NCI-H510A treated with DMSO at 0.1 percent for 48 hours (cell line): Measurements from ENCODE around the gene TINCR.
"Not testable (repeated sequence)": the region's sequence is repeated elsewhere in the genome, so short reads cannot be mapped to it uniquely, and the experiment has no call there.

Source experiments
- DNase-seq: peaks from one replicate; lab custom pipeline; 2025; lab: John Stamatoyannopoulos, UW

Gene TINCR

GRCh38 chr19:5567360-5567969 is at the start of gene TINCR:
Gene TINCR (minus strand): TSS chr19:5567953.
- DNase-seq, result no peak

- DNase-seq, result no peak
Measured at GRCh38 chr19:5617080-5617479, 49.3 kb upstream of the TINCR start.

GRCh38 chr19:5615756-5616327 is 48.1 kb upstream of the TINCR start:
- DNase-seq, result no peak

GRCh38 chr19:5612891-5613865 is 45.4 kb upstream of the TINCR start:
- DNase-seq, result no peak

GRCh38 chr19:5609881-5610448 is 42.2 kb upstream of the TINCR start:
- DNase-seq, result no peak

- DNase-seq, result not testable (repeated sequence)
Measured at GRCh38 chr19:5608766-5609165, 41.0 kb upstream of the TINCR start.

- DNase-seq, result no peak
Measured at GRCh38 chr19:5608291-5608690, 40.5 kb upstream of the TINCR start.

- DNase-seq, result no peak
Measured at GRCh38 chr19:5607318-5608275, 39.8 kb upstream of the TINCR start.

- no peak for DNase-seq
Measured at GRCh38 chr19:5605362-5605761, 37.6 kb upstream of the TINCR start.

- DNase-seq, result no peak
Measured at GRCh38 chr19:5603626-5604025, 35.9 kb upstream of the TINCR start.

- DNase-seq, result no peak
Measured at GRCh38 chr19:5600797-5601196, 33.0 kb upstream of the TINCR start.

- no peak for DNase-seq
Measured at GRCh38 chr19:5595745-5596144, 28.0 kb upstream of the TINCR start.

- peak; percentile 95 for DNase-seq
Measured at GRCh38 chr19:5595129-5595528, 27.4 kb upstream of the TINCR start.

- no peak for DNase-seq
Measured at GRCh38 chr19:5594521-5594950, 26.8 kb upstream of the TINCR start.

GRCh38 chr19:5593343-5594255 is 25.8 kb upstream of the TINCR start:
- DNase-seq, result no peak

GRCh38 chr19:5592531-5593342 is 25.0 kb upstream of the TINCR start:
- no peak for DNase-seq

- DNase-seq, result no peak
Measured at GRCh38 chr19:5591476-5591875, 23.7 kb upstream of the TINCR start.

- no peak for DNase-seq
Measured at GRCh38 chr19:5590865-5591154, 23.1 kb upstream of the TINCR start.

- no peak for DNase-seq
Measured at GRCh38 chr19:5590151-5590864, 22.6 kb upstream of the TINCR start.
